PFSK-1 (cell line): ENCODE data around the gene CHTOP.

Experiments used
- FOXP2 ChIP-seq: optimal IDR thresholded peaks from 2 replicates; pipeline ENCODE3; 2011; ENCODE audit warnings: borderline replicate concordance, control low read depth, inconsistent platforms; ENCODE audit not compliant: insufficient read depth; ENCODE audit errors: extremely low read length, extremely low read depth
- POLR2AphosphoS5 ChIP-seq: IDR thresholded peaks from 2 replicates; pipeline ENCODE4 v1.6.1; 2012; ENCODE audit warnings: low read depth, mild to moderate bottlenecking, control low read depth, low read length, moderate library complexity
- TF ChIP-seq, protein P1 (sequence below), 2 experiments: IDR thresholded peaks; 2 replicates each; pipeline versions ENCODE4 v1.6.1 to v1.8.0; 2011 to 2012; ENCODE audit warnings: low read depth in 2 of 2, low read length in 2 of 2, control low read depth in 1 of 2, inconsistent platforms in 1 of 2, mild to moderate bottlenecking in 1 of 2, moderate library complexity in 1 of 2; ENCODE audit not compliant: insufficient read depth in 1 of 2

DNA sequence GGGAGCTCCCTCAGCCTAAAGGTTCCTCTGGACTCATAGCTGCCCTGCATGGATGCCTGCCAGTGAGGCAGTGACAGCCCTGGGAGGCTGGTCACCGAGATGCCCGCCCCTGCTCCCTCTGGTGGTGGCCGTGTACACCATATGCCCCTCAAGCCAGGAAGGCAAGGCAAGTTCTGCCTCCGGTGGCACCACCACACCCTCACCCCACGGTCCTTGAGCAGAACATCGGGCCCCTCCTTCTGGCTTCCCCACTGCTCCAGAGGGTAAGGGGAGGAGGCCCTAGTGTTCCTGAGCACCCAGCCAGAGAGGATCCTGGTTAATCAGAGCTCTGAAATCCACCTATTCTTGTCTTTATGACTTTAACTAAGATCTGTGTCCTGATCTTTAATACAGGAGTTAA is 16.2 kb upstream of the CHTOP start:
- TF ChIP-seq POLR2AphosphoS5 (peak; percentile 24; the same call in 1 of the 2 replicates), FOXP2 (no peak)
- TF ChIP-seq, protein P1, sequence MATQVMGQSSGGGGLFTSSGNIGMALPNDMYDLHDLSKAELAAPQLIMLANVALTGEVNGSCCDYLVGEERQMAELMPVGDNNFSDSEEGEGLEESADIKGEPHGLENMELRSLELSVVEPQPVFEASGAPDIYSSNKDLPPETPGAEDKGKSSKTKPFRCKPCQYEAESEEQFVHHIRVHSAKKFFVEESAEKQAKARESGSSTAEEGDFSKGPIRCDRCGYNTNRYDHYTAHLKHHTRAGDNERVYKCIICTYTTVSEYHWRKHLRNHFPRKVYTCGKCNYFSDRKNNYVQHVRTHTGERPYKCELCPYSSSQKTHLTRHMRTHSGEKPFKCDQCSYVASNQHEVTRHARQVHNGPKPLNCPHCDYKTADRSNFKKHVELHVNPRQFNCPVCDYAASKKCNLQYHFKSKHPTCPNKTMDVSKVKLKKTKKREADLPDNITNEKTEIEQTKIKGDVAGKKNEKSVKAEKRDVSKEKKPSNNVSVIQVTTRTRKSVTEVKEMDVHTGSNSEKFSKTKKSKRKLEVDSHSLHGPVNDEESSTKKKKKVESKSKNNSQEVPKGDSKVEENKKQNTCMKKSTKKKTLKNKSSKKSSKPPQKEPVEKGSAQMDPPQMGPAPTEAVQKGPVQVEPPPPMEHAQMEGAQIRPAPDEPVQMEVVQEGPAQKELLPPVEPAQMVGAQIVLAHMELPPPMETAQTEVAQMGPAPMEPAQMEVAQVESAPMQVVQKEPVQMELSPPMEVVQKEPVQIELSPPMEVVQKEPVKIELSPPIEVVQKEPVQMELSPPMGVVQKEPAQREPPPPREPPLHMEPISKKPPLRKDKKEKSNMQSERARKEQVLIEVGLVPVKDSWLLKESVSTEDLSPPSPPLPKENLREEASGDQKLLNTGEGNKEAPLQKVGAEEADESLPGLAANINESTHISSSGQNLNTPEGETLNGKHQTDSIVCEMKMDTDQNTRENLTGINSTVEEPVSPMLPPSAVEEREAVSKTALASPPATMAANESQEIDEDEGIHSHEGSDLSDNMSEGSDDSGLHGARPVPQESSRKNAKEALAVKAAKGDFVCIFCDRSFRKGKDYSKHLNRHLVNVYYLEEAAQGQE (IDR thresholded peaks at IDR 0.05; ENCODE audit: insufficient read depth in 1 of 2, low read depth in 2 of 2, low read length in 2 of 2): no peak
